Activated CD4-positive, CD25-positive, alpha-beta regulatory T cell treated with anti-CD3 and anti-CD28 coated beads, Interleukin-2, amount 50 U/mL, for 72 hours (primary cell): ENCODE data around the gene TCEAL3.
A peak's percentile ranks its signal among the peaks of the same experiment; 100 is the strongest.
"Not testable (repeated sequence)": the region's sequence is repeated elsewhere in the genome, so short reads cannot be mapped to it uniquely, and the experiment has no call there.

Experiments used
- DNase-seq: peaks from one replicate; pipeline ENCODE4 v3.0.0; 2021

TCEAL3 gene

GRCh38 chrX:103628386-103629317, 20.9 kb downstream of the TCEAL3 start, which contains the start of gene TCEAL1:
TCEAL1 (plus strand) TSS chrX:103628975; CDS start chrX:103629917, 942 bp downstream.
- peak; percentile 40 for DNase-seq

DNA sequence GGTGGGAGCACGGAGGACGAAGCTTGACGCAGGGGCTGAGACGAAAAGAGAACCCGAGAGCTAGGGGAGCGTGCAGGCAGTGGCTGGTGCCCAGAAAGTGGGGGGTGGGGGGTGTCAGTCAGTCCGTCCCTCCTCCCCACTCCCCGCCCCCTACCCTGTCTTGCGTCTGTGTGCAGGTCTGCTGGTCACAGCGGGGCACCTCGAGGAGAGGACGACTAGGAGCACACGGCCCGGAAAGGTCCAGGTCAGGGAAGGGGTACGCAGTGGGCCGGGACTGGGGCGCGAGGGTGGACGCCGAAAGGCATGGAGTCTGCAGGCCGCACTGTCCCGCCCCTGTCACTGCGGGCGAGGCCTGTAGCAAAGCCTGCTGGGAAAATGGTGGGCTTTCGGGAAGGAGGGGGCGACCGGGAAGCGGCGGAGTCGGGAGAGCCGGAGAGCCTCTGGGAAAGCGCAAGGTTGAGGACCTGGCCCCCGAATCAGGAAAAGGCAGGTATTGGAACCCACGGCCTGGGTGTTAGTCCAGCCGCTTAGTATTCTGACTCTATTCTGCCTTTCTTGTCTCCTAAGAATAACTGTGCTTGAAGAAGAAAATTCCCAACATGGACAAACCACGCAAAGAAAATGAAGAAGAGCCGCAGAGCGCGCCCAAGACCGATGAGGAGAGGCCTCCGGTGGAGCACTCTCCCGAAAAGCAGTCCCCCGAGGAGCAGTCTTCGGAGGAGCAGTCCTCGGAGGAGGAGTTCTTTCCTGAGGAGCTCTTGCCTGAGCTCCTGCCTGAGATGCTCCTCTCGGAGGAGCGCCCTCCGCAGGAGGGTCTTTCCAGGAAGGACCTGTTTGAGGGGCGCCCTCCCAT, 21.8 kb downstream of the TCEAL3 start:
- DNase-seq = no peak

DNA sequence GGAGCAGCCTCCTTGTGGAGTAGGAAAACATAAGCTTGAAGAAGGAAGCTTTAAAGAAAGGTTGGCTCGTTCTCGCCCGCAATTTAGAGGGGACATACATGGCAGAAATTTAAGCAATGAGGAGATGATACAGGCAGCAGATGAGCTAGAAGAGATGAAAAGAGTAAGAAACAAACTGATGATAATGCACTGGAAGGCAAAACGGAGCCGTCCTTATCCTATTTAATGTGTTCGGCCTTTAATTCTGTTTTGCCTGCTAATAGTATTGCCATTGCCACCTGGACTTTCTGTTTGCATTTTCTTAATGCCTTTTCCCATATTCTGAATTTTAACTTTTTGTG, 22.4 kb downstream of the TCEAL3 start:
- no peak for DNase-seq

- DNase-seq = no peak
Measured at GRCh38 chrX:103631145-103631544, 23.4 kb downstream of the TCEAL3 start.

- DNase-seq = no peak
Measured at GRCh38 chrX:103635436-103635835, 27.7 kb downstream of the TCEAL3 start.

DNA sequence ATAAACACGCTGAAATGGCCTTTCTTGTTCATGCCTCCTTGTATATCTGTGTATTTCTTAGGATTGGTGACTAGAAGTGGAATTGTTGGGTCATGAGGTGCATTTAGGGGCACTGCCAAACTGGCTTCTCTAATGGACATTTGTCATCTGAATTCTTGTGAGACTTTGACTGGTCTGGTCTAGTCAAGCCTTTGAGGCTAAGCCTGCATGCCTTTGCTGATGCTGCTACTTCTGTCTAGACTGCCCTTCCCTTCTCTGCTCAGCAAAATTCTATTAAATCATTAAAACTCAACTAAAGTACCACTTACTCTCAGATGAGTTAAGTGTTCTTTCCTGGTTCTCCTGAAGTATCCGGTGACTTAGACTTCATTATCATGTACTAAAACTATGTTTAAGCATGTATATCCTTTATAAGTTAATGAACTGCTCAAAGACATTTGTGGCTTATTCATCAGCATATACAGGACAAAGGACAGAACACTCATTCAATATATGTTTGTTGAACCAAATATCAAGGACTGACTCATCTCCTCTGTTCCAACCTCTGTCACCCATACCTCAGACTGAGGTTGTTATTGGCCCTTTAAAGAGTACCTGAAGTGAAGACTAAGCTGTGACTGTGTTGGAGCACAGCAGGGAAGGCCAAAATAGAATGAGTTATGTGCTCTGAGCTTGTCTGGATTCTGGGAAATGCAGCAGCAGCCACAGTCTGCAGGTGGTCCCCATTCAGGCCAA, 30.0 kb downstream of the TCEAL3 start:
- DNase-seq = no peak

- DNase-seq = not testable (repeated sequence)
Measured at GRCh38 chrX:103638479-103639346, 30.9 kb downstream of the TCEAL3 start.

GRCh38 chrX:103640401-103641155, 32.8 kb downstream of the TCEAL3 start:
- no peak for DNase-seq

DNA sequence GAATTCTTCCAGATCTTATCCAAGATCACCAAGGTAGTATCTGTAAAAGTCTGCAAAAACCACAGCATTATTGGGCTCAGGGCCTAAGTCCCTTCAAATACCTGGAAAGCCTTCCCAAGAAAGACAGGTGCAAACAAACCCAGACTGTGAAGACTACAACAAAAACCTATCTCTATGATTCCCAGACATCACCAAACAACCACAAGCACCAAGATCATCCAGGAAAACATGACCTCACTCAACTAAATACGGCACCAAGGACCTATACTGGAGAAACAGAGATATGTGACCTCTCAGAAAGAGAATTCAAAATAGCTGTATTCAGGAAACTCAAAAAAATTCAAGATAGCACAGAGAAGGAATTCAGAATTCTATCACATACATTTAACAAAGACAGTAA, 36.4 kb downstream of the TCEAL3 start:
- DNase-seq = no peak

GRCh38 chrX:103647630-103648029, 39.9 kb downstream of the TCEAL3 start:
- no peak for DNase-seq

GRCh38 chrX:103651151-103651773, 43.5 kb downstream of the TCEAL3 start:
- DNase-seq = no peak

DNA sequence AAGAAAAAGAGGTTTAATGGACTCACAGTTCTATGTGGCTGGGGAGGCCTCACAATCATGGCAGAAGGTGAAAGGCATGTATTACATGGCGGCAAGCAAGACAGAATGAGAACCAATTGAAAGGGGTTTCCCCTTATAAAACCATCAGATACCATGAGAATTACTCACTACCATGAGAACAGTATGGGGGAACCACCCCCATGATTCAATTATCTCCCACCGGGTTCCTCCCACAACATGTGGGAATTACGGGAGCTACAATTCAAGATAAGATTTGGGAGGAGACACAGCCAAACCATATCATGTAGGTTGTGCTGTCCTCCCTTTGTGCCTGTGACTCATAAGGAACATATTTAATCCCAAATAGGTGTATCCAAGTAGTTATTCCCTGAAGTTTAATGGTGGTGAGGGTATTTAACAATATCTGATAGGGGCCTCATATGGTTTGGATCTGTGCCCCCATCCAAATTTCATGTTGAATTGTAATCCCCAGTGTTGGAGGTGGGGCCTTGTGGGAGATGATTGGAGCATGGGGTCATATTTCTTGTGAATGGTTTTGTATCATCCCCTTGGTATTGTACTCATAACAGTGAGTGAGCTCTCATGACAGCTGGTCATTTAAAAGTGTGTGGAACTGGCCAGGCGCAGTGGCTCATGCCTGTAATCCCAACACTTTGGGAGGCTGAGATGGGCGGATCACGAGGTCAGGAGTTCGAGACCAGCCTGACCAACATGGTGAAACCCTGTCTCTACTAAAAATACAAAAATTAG, 47.7 kb downstream of the TCEAL3 start:
- not testable (repeated sequence) for DNase-seq

GRCh38 chrX:103656617-103657016, 48.9 kb downstream of the TCEAL3 start:
- DNase-seq = no peak

- not testable (repeated sequence) for DNase-seq
Measured at GRCh38 chrX:103657066-103657465, 49.3 kb downstream of the TCEAL3 start.

DNA sequence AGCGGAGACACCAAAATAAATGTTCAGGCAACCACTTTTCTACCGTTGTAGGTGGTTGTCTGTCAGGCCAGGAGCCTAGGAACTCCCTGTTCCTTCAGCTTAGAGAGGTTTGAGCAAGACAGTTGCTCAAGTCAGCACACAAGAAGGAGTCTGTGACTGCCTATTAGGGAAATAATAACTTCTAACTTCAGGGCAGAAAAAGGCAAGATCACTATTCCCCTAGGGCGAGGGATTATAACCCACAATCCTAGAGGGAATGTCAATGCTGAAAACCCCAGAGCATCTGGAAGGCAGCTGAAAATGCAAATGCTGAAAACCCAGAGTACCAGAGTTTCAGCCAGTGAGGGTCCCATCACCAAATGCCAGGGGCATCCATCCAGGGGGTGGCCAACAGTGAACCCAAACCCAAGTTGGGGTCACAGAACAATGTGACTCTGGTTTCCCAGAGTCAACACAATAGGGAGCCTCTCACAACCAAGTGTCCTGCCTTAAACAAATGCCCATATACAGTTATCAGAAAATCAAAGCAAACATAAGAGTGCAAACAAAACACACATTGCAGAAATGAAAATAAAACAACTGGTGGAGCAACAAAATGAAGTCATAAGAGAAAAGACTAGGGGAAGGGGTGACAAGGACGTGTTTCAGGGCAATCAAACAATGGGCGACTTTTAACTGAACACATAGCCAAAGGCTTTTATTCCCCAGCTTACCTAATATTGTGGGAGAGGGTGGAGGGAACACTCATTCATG, 51.1 kb downstream of the TCEAL3 start:
- no peak for DNase-seq

DNA sequence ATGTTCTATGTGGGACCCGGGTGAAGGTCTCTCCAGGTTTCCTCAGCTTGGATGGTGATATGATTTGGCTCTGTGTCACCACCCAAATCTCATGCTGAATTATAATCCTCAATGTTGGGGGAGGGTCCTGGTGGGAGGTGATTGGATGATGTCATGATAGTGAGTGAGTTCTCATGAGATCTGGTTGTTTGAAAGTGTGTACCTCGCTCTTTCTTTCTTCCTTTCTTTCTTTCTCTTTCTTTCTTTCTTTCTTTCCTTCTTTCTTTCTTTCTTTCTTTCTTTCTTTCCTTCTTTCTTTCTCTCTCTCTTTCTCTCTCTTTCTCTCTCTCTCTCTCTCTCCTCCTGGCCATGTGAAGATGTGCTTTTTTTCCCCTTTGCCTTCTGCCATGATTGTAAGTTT, 51.7 kb downstream of the TCEAL3 start:
- not testable (repeated sequence) for DNase-seq
